Stimulated activated naive CD4-positive, alpha-beta T cell (primary cell): ENCODE data around the gene SHCBP1L.
A peak's percentile ranks its signal among the peaks of the same experiment; 100 is the strongest.

Experiments
- DNase-seq, 6 experiments: peaks; one replicate each; lab custom pipeline; 2025; lab: John Stamatoyannopoulos, UW

SHCBP1L gene

DNA sequence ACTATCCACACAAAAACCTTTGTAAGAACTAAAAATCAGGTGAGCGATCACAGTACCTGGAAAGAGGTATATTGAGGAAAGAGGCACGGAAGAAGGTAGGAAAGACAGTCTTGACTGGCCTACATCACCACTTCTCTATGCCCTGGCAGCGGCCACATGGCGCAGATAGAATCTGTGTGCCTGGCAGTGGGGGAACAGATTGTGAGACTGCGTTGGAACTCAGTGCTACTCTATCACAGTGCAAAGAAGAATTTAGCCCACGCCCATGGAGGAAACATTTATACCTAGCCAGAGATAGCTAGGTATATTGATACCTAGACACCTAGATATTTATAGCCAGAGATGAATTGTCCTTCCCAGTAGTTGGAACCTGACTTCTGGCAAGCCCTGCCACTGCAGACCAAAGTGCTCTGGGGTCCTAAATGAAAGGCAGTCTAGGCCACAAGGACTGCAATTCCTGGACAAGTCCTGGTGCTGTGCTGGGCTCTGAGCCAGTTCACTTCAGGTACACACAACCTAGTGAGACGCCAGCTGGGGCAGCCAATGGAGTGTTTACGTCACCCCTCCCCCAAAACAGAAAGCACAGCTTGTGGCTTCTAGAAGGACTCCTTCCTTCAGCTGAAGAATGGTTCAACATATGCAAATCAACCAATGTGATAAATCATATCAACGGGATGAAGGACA, 61.9 kb downstream of the SHCBP1L start:
- no peak for DNase-seq

DNA sequence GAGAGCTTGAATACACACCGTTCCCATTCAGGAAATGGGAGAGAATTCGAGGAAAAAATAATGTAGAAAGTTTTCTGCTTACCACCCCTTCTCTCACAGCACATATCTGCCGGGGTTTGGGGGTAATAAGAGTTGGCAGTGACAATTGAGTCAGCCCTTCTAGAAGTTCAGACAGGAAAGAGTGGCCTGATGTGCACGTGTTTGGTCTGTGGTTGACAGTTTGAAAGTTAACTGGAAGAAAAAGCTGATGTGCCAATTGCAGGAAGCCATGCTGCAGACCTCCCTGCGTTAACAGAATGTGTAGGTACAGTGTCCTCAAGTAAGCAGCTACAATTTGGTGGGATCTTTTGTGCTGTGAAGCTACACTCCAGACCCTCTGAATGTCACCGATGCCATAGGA, 63.0 kb downstream of the SHCBP1L start:
- peak in 1 of 6 experiments; percentile 11 for DNase-seq

DNA sequence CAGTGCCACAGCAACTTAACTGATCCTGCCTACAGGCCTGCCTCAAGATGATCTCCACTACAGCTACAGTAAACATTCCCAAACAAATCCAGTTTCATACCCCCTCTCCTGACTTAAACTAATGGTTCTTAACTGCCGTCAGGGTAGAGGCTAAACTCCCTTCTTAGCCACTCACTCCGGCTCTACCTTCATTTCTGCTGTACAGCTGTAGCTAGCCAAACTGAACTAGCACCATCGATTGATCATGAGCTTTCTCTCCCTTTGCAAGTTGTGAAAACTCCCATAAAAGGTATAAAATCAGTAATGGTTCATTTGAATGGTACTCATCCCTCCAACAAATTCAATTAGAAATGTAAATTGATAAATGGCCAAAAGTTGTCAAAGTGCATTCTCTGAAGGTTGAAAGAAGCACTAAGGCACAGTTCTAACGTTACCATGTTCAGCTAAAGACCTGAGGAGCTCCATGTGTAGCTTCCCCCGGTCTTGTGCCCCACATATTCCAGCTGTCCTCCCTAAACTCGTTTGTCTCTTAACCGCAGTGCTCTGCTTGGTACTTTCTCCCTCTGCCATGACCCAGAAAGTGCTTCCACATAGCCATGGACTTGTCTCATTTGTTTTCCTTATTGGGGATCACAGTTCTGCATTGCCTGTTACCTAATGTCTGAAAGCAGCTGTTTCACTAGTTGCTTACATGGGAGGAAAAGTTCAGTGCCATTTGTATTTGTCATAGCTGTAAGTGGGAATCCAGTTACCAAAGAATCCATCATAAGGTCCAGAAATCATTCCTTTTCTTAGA, 64.0 kb downstream of the SHCBP1L start:
- DNase-seq: no peak

DNA sequence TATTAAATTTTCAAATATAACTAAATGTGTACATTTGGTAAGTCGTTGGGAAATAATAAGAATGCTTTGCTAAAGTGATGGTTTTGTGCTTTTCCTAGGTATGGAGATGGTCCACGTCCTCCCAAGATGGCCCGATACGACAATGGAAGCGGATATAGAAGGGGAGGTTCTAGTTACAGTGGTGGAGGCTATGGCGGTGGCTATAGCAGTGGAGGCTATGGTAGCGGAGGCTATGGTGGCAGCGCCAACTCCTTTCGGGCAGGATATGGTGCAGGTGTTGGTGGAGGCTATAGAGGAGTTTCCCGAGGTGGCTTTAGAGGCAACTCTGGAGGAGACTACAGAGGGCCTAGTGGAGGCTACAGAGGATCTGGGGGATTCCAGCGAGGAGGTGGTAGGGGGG, 66.0 kb downstream of the SHCBP1L start:
- DNase-seq: no peak

DNA sequence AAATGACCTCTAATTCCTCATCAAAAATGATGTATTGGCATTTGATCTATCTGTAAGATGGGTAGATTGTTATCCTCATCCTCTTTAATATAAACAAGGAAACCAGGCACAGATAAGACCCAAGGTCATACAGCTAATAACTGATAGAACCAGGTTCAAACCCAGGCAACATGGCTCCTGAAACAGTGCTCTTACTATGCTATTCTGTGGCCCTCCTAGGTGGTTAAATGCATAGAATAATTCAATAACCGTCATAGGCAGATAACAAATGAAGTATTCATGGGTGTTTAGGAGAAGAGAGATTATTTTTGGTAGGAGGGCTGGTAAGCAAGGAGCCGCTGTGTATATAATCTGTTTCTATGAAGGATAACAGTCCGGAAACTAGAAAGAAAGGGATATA, 67.4 kb downstream of the SHCBP1L start:
- DNase-seq: no peak

DNA sequence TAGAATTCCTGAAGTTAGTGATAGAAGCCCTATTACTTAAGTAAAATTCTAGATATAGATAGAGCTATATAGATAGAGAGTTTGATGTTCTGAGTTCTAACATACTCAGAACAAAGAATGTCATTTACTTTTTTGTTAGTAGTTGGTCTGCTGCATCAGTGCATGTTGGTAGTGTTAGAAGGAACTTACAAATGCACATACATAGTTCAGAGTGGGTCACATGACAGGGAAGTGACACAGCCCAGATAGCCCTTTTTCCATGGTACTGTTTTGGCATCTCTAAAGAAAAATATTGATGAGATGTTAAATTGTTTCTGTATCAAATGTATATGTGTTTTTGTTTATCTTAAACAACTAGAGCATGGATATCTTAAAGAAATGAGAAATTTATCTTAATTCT, 68.1 kb downstream of the SHCBP1L start:
- no peak for DNase-seq

DNA sequence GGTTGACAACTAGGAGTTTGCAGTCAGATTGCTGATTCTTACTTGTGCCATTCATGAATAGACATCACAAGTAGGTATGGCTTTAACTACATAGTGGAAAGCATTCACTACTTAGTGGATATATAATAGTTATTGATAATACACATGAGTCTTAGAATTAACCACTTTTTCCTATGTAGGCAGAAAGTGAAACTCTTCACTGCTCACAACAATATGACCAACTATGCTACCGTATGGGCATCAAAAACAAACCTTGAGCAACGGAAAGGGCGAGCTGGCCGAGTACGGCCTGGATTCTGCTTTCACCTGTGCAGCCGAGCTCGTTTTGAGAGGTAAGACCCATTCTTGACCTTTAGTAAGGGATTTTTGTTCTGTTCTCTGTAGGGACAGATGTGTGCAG, 75.1 kb downstream of the SHCBP1L start:
- no peak for DNase-seq

DNA sequence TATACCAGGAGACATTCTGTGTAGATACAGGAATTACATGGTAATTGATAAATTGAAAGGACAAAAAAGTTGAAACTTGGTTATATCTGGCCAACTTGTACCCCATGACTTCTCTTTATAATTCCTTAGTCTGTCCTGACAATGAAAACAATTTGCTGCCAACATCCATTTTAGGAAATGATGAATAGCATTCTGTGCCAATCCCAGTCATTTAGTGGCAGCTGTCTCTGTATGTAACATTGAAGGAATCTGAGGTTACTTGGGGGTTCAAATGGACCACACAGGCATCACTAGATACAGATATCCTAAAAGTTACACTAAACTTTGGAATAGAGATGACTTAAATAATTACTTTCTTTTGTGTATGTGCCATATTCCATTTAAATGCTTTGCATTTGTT, 75.6 kb downstream of the SHCBP1L start:
- no peak for DNase-seq

DNA sequence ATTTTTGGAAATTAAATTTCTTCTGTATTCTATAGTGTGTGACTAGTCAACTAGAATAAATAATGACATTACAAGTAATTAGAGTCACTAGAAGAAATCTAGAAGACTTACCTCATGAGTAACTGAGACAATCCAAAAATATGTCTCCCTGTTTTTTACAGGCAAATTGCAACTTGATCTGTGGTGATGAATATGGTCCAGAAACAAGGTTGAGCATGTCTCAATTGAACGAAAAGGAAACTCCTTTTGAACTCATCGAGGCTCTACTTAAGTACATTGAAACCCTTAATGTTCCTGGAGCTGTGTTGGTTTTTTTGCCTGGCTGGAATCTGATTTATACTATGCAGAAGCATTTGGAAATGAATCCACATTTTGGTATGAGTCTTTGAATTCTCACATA, 77.1 kb downstream of the SHCBP1L start:
- DNase-seq: no peak

DNA sequence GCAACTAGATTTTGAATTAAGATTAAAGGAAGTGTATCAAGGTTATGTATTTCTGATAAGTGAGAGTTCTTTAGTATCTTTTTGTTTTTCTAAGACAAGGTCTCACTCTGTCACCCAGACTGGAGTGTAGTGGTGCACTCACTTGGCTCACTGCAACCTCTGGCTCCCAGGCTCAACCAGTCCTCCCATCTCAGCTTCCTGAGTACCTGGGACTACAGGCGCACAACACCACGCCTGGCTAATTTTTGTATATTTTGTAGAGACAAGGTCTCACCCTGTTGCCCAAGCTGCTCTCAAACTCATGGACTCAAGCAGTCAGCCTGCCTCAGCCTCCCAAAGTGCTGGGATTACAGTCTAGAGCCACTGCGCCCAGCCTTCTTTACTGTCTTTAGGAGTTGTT, 80.1 kb downstream of the SHCBP1L start:
- no peak for DNase-seq

DNA sequence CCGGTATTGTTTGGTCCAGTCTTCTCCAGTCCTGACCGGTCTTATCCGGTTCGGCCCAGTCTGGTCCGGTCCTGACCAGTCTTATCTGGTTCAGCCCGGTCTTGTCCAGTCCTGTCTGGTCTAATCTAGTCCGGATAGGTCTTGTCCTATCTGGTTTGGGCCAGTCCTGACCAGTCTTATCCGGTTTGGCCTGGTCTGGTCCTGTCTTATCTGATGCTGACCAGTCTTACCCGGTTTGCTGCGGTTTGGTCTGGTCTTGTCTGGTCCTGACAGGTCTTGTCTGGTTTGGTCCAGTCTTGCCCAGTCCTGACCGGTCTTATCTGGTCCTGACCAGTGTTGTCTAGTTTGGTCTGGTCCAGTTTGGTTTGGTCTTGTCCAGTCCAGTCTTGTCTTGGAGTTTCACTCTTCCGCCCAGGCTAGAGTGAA, 83.7 kb downstream of the SHCBP1L start:
- peak in 3 of 6 experiments; percentile 16 to 32 (median 16) for DNase-seq

DNA sequence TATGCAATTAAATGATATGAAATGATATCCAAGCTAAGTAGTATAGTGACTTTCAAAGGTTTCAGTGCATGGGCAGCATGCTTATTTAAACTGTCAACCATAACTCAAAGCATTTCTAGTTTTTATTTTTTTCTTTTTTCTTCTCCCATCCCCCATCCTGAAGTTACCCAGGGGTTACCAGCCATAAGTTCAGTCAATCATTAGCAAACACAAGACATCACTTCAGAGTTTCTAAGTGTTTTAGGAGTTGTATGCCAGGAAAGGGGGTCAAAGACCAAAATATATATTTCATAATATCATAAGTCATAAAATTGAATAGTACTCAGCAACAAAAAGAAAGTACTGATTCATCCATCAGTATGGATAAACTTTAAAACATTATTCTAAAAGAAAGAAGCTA, 85.1 kb downstream of the SHCBP1L start:
- DNase-seq: no peak

DNA sequence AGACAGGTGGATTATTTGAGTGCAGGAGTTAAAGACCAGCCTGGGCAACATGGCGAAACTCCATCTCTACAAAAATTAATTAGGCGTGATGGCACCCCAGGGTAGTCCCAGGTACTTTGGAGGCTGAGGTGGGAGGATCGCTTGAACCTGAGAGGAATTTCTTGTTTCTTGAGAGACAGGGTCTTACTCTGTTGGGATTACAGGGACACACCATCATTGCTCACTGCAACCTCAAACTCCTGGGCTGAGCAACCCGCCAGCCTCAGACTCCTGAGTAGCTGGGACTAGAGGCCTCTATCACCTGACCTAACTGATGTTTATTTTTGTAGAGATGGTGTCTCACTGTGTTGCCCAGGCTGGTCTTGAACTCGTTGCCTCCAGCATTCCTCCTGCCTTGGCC, 89.0 kb downstream of the SHCBP1L start:
- no peak for DNase-seq

DNA sequence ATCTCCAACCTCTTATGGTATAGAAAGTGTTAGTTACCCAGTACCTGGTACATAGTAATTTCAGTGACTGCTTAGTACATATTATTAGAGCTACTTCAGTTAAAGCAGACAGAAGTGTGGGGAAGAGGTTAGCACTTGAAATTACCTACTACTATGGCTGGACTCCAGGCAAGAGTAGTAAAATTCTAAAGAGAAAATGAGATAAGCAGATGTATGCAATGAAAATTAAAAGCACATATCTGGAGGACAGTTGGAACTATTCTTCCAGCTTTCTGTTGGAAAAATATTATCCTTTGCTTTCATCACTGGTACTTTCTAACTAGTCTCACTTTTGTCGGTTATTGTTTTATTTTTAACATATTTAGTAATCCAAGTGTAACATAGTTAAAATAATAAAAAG, 90.1 kb downstream of the SHCBP1L start:
- DNase-seq: no peak

DNA sequence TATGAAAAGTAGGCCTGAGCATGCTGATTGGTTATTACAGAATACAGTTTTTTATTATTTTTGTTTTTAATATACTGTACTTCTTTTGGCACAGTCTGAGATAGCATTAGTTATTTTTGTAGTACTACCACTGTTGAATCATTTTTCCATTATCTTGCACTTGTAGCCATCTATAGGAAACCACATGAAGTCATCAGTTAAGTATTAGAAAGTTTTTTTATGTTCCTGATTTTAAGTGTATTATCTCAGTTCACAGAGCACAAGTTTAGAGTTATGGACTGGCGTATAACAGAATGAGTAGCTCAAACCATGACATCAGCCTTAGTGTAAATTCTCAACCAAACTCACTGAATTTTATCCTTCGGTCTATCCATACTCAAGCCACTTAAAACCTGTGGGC, 91.0 kb downstream of the SHCBP1L start:
- no peak for DNase-seq

DNA sequence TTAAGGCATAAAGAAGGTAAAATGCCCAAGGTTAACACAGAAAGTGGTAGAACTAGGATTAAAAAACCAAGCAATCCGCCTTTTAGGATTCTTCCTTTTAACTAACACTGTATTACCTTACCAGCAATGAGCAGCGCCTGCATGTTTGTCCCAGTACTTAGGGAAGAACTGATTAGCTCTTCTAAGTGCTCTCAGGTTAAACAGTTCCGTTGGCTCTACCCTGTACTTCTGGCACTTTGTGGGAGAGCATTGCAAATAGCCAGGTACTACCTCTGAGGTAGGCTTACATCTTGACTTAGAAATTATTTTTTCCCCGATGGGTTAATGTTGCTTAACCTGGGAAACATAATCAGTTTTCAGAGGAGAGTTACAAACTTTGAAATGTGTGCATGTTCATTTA, 92.3 kb downstream of the SHCBP1L start:
- DNase-seq: no peak

DNA sequence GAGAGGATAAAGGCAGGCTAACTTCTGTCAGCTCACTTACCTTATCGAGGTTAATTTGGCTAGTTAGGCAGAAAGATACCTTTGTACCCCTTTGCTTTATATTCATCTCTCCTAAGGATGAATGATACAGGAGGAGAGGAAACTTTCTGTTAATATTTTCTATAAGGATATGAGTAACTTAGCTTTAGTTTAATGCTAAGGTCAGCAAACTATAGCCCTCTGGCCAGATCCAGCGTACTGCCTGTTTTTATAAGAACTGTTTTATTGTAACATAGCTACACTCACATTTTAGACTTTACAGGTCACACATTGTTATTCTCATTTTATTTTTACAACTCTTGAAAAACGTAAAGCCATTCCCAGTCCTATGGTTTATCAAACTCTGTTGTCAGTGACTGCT, 95.8 kb downstream of the SHCBP1L start:
- DNase-seq: no peak

DNA sequence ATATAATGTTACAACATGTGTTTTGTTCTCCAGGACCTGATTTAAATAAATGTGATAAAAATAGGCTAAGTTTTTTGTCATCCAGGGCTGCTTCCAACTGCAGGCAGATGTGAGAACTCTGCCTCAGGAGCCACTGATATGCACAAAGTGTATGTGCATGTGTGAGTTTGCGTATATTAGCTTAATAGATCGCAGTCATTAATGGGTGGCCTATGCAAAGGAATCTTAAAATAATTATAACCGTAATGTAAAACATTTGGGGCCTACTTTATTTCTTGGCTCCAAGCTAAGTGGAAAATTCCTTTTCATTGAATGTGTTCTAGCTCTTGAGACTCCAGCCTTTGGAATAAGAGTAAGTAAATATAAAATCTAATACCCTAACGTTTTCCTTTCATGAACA, 97.1 kb downstream of the SHCBP1L start:
- no peak for DNase-seq

DNA sequence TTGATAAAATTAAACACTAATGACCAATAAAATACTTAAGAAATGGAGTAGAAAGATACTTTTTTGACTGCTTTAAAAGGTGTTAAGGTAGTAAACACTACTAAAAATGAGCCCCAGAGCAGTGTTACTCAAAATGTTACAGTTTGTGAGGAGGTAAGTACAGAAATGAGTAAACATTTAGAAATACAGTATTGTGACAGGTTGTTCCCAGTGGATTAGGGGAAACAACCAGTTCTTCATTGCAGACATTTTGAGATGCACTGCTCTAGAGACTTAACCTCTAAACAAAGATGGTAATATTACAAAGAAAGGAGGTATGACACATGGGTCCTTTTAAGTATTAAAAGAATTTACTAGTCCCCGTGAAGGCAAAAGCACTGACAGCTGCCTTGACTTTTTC, 101.1 kb downstream of the SHCBP1L start:
- DNase-seq: no peak

DNA sequence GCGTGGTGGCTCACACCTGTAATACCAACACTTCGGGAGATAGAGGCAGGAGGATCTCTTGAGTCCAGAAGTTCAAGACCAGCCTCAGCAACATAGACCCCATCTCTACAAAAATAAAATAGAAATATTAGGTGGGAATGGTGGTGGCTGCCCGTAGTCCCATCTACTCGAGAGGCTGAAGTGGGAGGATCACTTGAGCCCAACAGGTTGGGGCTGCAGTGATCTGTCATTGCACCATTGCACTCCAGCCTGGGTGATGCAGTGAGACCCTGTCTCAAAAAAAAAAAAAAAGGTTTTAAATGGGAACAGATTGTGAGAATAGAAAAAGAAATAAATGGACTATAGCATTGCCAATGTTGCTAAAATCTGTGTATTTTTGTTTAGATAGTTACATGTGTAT, 102.6 kb downstream of the SHCBP1L start:
- no peak for DNase-seq
